Retina (tissue), 1 donor: Measurements from ENCODE around the gene MUC16.
"Not testable (repeated sequence)": the region's sequence is repeated elsewhere in the genome, so short reads cannot be mapped to it uniquely, and the experiment has no call there.

Experiments used
- DNase-seq: peaks from one replicate; pipeline ENCODE4 v3.0.0-alpha.2; 2016

MUC16 gene

DNA sequence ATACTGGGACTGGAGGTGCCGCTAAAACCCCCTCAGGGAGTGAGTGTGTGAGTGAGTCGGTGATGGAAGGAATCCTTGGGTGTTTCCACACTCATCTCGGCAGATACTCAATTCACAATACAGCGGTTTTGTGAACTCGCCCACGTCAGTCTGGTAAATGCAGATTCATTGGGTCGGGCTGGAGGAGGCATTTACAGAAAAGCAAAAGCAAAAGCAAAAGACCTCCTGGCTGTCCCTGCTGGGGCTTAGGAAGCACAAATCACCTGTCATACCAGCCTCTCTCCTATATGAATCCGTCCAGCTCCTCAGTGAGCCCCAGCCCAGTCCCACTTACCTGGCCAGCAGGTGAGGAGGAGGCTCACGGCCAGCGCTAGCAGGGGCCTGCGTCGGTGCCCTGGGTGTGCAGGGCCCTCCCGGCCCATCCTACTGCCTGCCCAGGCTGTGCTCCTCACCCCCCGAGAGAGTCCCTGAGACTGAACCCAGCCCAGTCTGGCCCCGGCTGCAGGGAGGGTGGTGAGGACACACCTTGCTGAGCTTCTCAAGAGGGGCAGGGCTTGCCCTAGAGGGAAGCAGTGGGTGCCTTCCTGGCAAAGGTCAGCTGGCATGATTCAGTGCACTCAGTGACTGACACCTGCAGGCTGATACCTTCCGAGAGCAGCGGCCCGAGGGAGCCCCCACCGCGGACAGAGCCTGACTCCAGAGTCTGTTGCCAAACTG is at the start of gene MUC16:
Gene MUC16, minus strand, starts transcription at position 475 of the 717 bp plus-strand sequence.
- no peak for DNase-seq

GRCh38 chr19:9058905-9059667 is 48.9 kb upstream of the MUC16 start:
- DNase-seq, result no peak

DNA sequence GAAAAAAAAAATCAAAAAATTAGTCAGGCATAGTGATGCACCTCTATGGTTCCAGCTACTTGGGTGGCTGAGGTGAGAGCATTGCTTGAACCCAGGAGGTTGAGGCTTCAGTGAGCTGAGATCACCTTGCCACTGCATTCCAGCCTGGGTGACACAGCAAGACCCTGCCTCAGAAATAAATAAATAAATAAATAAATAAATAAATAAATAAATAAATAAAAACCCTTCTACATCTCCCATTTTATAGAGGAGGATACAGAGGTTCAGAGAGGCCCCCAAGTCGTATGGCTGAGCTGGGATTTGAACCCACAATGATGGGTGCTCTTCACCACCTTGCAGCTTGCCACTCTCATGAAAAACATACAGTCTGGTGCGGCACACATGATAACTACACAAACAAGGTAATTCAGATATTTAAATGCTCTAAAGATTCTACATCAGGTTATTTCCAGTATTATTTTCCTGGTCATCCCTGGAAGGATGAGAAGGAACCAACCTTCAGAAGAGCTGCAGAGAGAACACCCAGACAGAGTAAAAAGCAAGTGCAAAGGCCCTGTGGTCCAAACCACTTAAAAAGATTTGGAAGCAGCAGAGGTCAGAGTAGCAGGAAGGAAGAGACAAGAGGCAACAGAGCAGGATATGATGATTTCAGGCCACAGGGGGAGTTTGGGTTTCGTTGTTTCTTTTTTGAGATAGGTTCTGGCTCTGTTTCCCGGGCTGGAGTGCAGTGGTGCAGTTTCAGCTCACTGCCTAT is 47.5 kb upstream of the MUC16 start:
- no peak for DNase-seq

- DNase-seq, result not testable (repeated sequence)
Measured at GRCh38 chr19:9056131-9056530, 45.9 kb upstream of the MUC16 start.

- no peak for DNase-seq
Measured at GRCh38 chr19:9054765-9055164, 44.6 kb upstream of the MUC16 start.

GRCh38 chr19:9054207-9054606 is 44.0 kb upstream of the MUC16 start:
- DNase-seq, result no peak

GRCh38 chr19:9053674-9054073 is 43.5 kb upstream of the MUC16 start:
- DNase-seq, result not testable (repeated sequence)

DNA sequence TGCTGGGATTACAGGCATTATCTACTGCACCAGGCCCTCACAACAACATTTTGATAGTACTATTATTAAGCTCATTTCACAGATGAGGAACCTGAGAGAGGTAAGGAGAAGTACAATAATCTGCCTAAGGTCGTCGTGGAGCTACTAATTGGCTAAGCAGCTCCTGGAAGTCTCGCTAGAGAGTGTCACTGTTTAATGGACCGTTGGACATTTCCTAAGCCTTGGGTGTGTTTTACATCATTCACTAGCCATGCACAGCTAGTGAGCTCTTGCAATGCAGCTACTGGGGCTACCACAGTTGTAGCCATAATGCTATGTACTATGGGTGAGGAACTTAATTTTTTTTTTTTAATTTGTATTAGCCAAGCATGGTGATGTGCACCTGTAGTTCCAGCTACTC is 42.7 kb upstream of the MUC16 start:
- DNase-seq, result no peak

- DNase-seq, result no peak
Measured at GRCh38 chr19:9046694-9047093, 36.5 kb upstream of the MUC16 start.

DNA sequence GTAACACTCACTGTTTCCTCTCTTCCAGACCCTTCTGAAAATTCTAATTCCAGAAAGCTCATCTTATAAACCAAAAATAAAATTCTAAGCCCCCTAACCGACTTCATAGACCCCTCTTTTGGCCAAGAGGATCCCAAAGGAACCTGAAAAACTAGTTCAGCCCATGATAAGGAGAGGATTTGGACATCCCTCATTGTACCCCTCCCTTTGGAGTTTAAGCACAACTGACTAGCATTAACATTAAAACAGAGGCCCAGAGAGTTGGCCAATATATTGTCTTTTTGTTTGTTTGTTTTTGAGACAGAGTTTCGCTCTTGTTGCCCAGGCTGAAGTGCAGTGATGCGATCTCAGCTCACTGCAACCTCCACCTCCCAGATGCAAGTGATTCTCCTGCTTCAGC is 34.2 kb upstream of the MUC16 start:
- no peak for DNase-seq

DNA sequence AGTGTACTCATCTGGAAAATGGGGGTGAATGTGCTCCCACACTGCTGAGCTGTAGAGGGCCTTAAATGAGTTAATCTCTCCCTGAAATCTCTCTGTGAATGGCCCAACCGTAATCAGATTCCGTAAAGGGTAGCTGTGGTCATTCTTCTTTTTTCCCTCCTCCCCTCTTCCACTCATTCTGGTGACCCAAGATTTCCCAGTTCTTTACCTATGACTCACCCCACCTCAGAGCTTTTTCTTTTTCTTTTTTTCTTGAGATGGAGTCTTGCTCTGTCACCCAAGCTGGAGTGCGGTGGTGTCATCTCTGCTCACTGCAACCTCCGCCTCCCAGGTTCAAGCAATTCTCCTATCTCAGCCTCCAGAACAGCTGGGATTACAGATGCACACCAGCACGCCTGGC is 33.3 kb upstream of the MUC16 start:
- no peak for DNase-seq

GRCh38 chr19:9041023-9041422 is 30.8 kb upstream of the MUC16 start:
- DNase-seq, result no peak

DNA sequence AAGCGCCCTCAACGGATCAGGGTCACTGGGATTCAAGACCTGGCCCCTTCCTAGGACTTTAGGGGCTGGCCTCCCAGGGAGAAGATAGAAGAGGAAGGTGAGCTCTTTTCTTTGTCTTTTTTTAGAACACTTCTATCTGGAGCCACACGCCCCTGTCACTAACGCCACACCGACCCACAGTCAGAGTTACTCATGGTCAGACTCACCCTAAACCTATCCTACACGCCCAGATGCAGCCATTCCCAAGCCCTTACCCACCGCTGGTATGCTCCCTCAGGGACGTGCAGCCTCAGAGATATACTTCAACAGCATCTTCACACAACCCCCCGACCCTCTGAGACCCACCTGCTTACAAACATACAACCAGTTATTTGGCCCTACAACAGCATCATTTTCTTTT is 29.9 kb upstream of the MUC16 start:
- DNase-seq, result no peak

GRCh38 chr19:9039728-9040127 is 29.5 kb upstream of the MUC16 start:
- no peak for DNase-seq

DNA sequence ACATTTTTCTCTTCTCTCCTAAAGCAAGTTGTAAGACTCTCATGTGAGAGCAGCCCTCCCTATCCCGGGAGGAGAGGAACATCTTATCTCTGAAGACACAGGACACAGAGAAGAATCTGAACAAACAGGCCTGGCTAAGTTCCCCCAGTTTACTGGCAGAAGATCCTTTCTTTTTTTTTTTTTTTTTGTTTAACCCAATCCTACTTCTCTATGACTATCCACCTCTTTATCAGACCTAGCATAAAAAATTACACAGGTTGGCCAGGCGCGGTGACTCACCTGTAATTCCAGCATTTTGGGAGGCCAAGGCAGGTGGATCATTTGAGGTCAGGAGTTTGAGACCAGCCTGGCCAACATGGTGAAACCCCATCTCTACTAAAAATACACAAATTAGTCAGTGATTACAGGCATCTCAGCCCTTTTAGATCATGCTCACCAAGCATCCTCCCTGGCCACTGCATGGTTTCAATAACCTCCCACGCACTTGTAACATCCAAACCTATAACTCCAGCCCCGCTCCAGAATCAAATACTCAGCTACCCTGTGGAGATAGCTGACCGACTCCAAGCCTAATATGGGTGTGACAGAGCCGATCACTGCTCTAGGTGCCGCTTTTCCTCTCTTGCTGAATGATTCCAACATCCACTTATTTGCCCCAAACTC is 27.3 kb upstream of the MUC16 start:
- no peak for DNase-seq

GRCh38 chr19:9032136-9032631 is 22.0 kb upstream of the MUC16 start:
- DNase-seq, result no peak

DNA sequence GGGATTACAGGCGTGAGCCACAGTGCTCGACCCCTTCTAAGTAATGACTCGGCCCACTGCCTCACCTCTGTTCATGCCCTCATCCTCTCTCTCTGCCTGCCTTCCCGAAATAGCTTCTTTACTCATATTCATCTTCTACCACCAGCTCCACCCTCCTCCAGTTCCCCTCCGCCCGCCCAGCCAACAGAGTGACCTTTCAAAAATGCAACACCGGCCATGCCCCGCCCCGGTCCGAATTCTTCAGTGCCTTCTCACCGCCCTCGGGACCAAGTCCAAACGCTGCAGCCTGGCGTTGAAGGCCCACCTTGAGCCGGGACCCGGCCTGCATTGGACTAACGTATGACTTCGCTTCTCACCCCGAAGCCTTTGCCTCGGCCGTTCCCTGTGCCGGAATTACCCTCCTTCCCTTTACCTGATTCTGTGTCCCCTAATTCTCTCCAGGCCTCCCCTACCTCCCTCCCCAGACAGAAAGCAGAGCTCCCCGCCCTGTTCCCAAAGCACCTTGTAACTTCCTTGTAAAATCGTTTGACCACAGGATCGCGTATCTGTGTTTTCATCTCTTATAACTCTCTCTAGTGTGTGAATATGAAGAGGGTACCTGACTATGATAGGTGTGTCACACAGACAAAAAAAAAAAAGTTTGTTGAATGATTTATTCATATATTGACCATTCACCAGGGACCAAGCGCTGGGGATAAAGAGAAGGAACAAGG is 8.1 kb upstream of the MUC16 start:
- no peak for DNase-seq

- DNase-seq, result no peak
Measured at GRCh38 chr19:9014803-9015202, 4.6 kb upstream of the MUC16 start.

DNA sequence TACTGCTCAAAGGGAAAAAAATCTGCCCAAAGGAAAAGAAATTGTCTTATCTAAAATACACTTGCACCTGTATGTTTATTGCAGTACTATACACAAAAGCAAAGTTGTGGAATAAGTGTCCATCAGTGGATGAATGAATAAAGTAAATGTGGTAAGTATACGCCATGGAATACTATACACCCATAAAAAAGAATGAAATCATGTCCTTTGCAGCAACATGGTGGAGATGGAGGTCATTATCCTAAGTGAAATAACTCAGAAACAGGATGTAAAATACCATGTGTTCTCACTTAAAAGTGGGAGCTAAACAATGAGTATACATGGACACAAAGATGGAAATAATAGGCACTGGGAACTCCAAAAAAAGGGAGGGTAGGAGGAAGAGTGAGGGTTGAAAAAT is 3.8 kb upstream of the MUC16 start:
- no peak for DNase-seq

- no peak for DNase-seq
Measured at GRCh38 chr19:9011875-9012274, 1.7 kb upstream of the MUC16 start.

GRCh38 chr19:9010693-9011092 is 484 bp upstream of the MUC16 start:
- no peak for DNase-seq

GRCh38 chr19:9009431-9009830 is 778 bp downstream of the MUC16 start:
- no peak for DNase-seq
